ENCODE measurements around the gene ERP27.

DNA sequence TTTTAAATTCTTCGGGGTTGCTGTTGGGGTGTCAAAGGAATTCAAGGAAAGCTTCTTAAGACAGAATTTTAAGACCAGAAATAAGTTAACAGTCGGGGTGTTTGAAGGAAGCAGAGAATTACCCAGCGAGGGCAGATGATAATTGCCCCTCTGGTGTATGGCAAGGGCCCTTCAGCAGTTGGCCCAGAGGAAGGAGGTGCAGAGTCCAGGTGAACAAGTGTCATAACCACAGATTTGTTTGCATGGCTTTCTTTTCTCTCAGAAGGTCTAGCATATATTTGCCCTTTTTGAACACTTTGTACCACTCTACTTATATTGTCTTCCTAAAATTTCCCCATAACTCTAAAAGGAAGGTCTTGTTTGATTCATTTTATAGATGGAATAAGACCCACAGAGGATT, 36.3 kb upstream of the ERP27 start:
- TF ChIP-seq, protein P1, sequence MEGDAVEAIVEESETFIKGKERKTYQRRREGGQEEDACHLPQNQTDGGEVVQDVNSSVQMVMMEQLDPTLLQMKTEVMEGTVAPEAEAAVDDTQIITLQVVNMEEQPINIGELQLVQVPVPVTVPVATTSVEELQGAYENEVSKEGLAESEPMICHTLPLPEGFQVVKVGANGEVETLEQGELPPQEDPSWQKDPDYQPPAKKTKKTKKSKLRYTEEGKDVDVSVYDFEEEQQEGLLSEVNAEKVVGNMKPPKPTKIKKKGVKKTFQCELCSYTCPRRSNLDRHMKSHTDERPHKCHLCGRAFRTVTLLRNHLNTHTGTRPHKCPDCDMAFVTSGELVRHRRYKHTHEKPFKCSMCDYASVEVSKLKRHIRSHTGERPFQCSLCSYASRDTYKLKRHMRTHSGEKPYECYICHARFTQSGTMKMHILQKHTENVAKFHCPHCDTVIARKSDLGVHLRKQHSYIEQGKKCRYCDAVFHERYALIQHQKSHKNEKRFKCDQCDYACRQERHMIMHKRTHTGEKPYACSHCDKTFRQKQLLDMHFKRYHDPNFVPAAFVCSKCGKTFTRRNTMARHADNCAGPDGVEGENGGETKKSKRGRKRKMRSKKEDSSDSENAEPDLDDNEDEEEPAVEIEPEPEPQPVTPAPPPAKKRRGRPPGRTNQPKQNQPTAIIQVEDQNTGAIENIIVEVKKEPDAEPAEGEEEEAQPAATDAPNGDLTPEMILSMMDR (IDR thresholded peaks at IDR 0.05; ENCODE audit: poor library complexity) = no peak
- TF ChIP-seq EZH2 (IDR thresholded peaks at IDR 0.05; ENCODE audit: borderline replicate concordance) = no peak

All from hepatocyte (in vitro differentiated cells).